ENCODE measurements around the gene TFIP11.

The TFIP11 gene

DNA sequence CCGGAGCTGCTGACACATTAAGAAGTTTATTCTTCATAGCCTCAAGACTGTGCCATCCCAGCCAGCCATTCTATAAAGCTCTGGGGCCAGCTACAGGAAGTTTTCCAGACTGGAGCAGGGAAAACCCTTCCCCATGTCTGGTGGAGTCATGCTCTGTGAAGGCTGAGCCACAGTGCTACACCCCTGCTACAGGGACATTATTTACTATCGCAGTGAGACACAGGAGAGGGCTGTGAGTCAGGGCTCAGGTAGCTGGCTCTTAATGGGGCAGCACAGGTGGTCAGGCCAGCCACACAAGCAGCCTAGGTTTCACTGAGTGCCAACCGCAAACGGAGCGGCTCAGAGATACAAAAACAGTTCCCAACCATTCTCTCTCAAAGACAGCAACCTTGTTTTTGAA, 40.8 kb downstream of the TFIP11 start:
- Histone ChIP-seq H3K9me3 (ENCODE audit: insufficient read depth, low read length) (no peaks in the 10 kb centered on the region), H4K20me1 (ENCODE audit: insufficient read depth, low read length) (no peaks in the 10 kb centered on the region), H3K4me2 (ENCODE audit: low read length) (no peak overlapping the region), H3K4me3 (ENCODE audit: low read length) (no peak overlapping the region), H3K9ac (ENCODE audit: low read length) (no peak overlapping the region), H3K27me3 (ENCODE audit: low read depth, low read length) (no peaks in the 10 kb centered on the region), H3K36me3 (replicated peaks; ENCODE audit: low read depth, low read length) (peaks cover 63% of the 10 kb centered on the region), H3K4me1 (ENCODE audit: low read length) (peaks cover 8% of the 10 kb centered on the region), H2AFZ (ENCODE audit: low read depth, low read length) (no peak overlapping the region), H3K27ac (ENCODE audit: low read length) (no peak overlapping the region), H3K79me2 (ENCODE audit: low read length) (no peaks in the 10 kb centered on the region)
- TF ChIP-seq EZH2phosphoT487 (IDR thresholded peaks at IDR 0.05; ENCODE audit: low read depth) = no peak
- TF ChIP-seq, protein P1, sequence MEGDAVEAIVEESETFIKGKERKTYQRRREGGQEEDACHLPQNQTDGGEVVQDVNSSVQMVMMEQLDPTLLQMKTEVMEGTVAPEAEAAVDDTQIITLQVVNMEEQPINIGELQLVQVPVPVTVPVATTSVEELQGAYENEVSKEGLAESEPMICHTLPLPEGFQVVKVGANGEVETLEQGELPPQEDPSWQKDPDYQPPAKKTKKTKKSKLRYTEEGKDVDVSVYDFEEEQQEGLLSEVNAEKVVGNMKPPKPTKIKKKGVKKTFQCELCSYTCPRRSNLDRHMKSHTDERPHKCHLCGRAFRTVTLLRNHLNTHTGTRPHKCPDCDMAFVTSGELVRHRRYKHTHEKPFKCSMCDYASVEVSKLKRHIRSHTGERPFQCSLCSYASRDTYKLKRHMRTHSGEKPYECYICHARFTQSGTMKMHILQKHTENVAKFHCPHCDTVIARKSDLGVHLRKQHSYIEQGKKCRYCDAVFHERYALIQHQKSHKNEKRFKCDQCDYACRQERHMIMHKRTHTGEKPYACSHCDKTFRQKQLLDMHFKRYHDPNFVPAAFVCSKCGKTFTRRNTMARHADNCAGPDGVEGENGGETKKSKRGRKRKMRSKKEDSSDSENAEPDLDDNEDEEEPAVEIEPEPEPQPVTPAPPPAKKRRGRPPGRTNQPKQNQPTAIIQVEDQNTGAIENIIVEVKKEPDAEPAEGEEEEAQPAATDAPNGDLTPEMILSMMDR (IDR thresholded peaks at IDR 0.05; ENCODE audit: low read depth, low read length) = no peak

- no peak for TF ChIP-seq EZH2phosphoT487 (IDR thresholded peaks at IDR 0.05; ENCODE audit: low read depth)
- TF ChIP-seq, protein P1 (IDR thresholded peaks at IDR 0.05; ENCODE audit: low read depth, low read length) = no peak
- no peak overlapping the region for H3K27ac ChIP-seq (ENCODE audit: low read length)
- no peaks in the 10 kb centered on the region for H3K27me3 ChIP-seq (ENCODE audit: low read depth, low read length)
- no peak overlapping the region for H3K4me3 ChIP-seq (ENCODE audit: low read length)
- H3K4me2 ChIP-seq (ENCODE audit: low read length) = no peak overlapping the region
- H3K4me1 ChIP-seq (ENCODE audit: low read length) = peaks cover 9% of the 10 kb centered on the region
- H3K36me3 ChIP-seq (replicated peaks; ENCODE audit: low read depth, low read length) = peaks cover 64% of the 10 kb centered on the region
- H3K79me2 ChIP-seq (ENCODE audit: low read length) = no peaks in the 10 kb centered on the region
- H3K9ac ChIP-seq (ENCODE audit: low read length) = no peak overlapping the region
- H4K20me1 ChIP-seq (ENCODE audit: insufficient read depth, low read length) = no peaks in the 10 kb centered on the region
- no peaks in the 10 kb centered on the region for H3K9me3 ChIP-seq (ENCODE audit: insufficient read depth, low read length)
- no peak overlapping the region for H2AFZ ChIP-seq (ENCODE audit: low read depth, low read length)
These were observed 41.5 kb downstream of the TFIP11 start for GRCh38 chr22:26470807-26471206.

DNA sequence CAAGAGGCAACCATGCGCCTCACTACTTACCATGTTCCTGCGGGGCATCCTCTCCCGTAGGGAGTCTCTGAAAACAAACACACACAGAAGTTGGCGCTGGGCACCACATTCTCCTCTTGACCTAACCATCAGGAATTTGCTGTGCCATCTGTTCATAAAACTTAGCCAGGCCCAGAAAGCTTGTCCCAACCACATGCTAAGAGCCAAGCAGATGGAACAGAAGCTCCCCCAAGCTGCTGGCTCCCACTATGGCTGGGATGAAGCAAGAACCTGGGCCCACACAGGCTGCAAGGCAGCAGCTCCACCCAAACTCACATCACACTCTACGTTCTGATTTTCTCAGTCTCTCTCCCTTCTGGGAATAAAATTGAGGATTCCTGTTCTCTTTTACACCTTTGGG, 46.1 kb downstream of the TFIP11 start:
- no peak overlapping the region for H3K4me2 ChIP-seq (ENCODE audit: low read length)
- no peaks in the 10 kb centered on the region for H4K20me1 ChIP-seq (ENCODE audit: insufficient read depth, low read length)
- no peaks in the 10 kb centered on the region for H3K9me3 ChIP-seq (ENCODE audit: insufficient read depth, low read length)
- H3K4me3 ChIP-seq (ENCODE audit: low read length) = no peak overlapping the region
- peaks cover 54% of the 10 kb centered on the region for H3K36me3 ChIP-seq (replicated peaks; ENCODE audit: low read depth, low read length)
- H3K9ac ChIP-seq (ENCODE audit: low read length) = no peak overlapping the region
- peaks cover 9% of the 10 kb centered on the region for H3K4me1 ChIP-seq (ENCODE audit: low read length)
- H2AFZ ChIP-seq (ENCODE audit: low read depth, low read length) = no peak overlapping the region
- TF ChIP-seq, protein P1 (IDR thresholded peaks at IDR 0.05; ENCODE audit: low read depth, low read length) = no peak
- TF ChIP-seq EZH2phosphoT487 (IDR thresholded peaks at IDR 0.05; ENCODE audit: low read depth) = no peak
- no peaks in the 10 kb centered on the region for H3K27me3 ChIP-seq (ENCODE audit: low read depth, low read length)
- H3K79me2 ChIP-seq (ENCODE audit: low read length) = no peaks in the 10 kb centered on the region
- peak overlapping the region; percentile 0; the same call in 1 of the 2 replicates for H3K27ac ChIP-seq (ENCODE audit: low read length)

- TF ChIP-seq EZH2phosphoT487 (IDR thresholded peaks at IDR 0.05; ENCODE audit: low read depth) = no peak
- TF ChIP-seq, protein P1 (IDR thresholded peaks at IDR 0.05; ENCODE audit: low read depth, low read length) = no peak
These were observed 48.0 kb downstream of the TFIP11 start for GRCh38 chr22:26464312-26464711.

More at GRCh38 chr22:26464312-26464711, 48.0 kb downstream of the TFIP11 start:
- H3K36me3 ChIP-seq (replicated peaks; ENCODE audit: low read depth, low read length) = peaks cover 53% of the 10 kb centered on the region
- no peak overlapping the region for H3K9ac ChIP-seq (ENCODE audit: low read length)
- H2AFZ ChIP-seq (ENCODE audit: low read depth, low read length) = no peak overlapping the region
- no peak overlapping the region for H3K4me2 ChIP-seq (ENCODE audit: low read length)
- H3K79me2 ChIP-seq (ENCODE audit: low read length) = no peaks in the 10 kb centered on the region
- no peaks in the 10 kb centered on the region for H3K9me3 ChIP-seq (ENCODE audit: insufficient read depth, low read length)
- H3K27me3 ChIP-seq (ENCODE audit: low read depth, low read length) = no peaks in the 10 kb centered on the region
- H3K4me3 ChIP-seq (ENCODE audit: low read length) = no peak overlapping the region
- H3K27ac ChIP-seq (ENCODE audit: low read length) = no peak overlapping the region
- H4K20me1 ChIP-seq (ENCODE audit: insufficient read depth, low read length) = peaks cover 8% of the 10 kb centered on the region; the same call in 1 of the 2 replicates
- peaks cover 9% of the 10 kb centered on the region for H3K4me1 ChIP-seq (ENCODE audit: low read length)

All from OCI-LY3 (cell line).